ENCODE results near the gene P2RX6.

P2RX6 gene

DNA sequence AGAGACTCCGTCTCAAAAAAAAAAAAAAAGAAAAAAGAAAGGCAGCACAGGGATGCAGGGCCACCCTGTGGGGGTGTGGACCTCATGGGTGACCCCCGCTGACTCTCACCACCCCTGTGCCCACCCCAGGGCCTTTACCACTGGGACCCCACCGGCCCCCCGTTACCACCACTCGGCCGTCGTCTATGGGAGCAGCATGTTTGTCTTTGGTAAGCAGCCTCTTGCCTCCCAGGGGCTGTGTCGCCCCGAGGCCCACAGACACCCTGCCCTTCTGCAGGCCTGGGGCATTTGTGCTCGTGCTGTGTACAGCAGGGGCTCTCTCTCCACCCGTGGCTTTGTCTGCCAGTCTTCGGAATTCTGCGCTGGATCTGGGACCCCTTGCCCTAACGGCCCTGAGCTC, 27.6 kb upstream of the P2RX6 start:
- no peak for ATAC-seq
- no peak for TF ChIP-seq TCF4 (CRISPR knock-in tag; IDR thresholded peaks at IDR 0.05; ENCODE audit: borderline replicate concordance)
- TF ChIP-seq, protein P1, sequence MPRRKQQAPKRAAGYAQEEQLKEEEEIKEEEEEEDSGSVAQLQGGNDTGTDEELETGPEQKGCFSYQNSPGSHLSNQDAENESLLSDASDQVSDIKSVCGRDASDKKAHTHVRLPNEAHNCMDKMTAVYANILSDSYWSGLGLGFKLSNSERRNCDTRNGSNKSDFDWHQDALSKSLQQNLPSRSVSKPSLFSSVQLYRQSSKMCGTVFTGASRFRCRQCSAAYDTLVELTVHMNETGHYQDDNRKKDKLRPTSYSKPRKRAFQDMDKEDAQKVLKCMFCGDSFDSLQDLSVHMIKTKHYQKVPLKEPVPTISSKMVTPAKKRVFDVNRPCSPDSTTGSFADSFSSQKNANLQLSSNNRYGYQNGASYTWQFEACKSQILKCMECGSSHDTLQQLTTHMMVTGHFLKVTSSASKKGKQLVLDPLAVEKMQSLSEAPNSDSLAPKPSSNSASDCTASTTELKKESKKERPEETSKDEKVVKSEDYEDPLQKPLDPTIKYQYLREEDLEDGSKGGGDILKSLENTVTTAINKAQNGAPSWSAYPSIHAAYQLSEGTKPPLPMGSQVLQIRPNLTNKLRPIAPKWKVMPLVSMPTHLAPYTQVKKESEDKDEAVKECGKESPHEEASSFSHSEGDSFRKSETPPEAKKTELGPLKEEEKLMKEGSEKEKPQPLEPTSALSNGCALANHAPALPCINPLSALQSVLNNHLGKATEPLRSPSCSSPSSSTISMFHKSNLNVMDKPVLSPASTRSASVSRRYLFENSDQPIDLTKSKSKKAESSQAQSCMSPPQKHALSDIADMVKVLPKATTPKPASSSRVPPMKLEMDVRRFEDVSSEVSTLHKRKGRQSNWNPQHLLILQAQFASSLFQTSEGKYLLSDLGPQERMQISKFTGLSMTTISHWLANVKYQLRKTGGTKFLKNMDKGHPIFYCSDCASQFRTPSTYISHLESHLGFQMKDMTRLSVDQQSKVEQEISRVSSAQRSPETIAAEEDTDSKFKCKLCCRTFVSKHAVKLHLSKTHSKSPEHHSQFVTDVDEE (CRISPR knock-in tag; IDR thresholded peaks at IDR 0.05) = no peak
- TF ChIP-seq ZFP30 (CRISPR knock-in tag; IDR thresholded peaks at IDR 0.05) = no peak
- TF ChIP-seq PATZ1 (CRISPR knock-in tag; IDR thresholded peaks at IDR 0.05; ENCODE audit: borderline replicate concordance) = no peak
- no peak for TF ChIP-seq ZNF565 (CRISPR knock-in tag; conservative IDR thresholded peaks at IDR 0.05; ENCODE audit: low read depth)
- TF ChIP-seq ESRRG (CRISPR knock-in tag; IDR thresholded peaks at IDR 0.05) = no peak
- no peak for TF ChIP-seq ZFP3 (CRISPR knock-in tag; IDR thresholded peaks at IDR 0.05)
- no peak for TF ChIP-seq ZNF8 (CRISPR knock-in tag; IDR thresholded peaks at IDR 0.05)
- no peak for TF ChIP-seq ZNF70 (CRISPR knock-in tag; IDR thresholded peaks at IDR 0.05)
- TF ChIP-seq, protein P2, sequence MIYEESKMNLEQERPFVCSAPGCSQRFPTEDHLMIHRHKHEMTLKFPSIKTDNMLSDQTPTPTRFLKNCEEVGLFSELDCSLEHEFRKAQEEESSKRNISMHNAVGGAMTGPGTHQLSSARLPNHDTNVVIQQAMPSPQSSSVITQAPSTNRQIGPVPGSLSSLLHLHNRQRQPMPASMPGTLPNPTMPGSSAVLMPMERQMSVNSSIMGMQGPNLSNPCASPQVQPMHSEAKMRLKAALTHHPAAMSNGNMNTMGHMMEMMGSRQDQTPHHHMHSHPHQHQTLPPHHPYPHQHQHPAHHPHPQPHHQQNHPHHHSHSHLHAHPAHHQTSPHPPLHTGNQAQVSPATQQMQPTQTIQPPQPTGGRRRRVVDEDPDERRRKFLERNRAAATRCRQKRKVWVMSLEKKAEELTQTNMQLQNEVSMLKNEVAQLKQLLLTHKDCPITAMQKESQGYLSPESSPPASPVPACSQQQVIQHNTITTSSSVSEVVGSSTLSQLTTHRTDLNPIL (CRISPR knock-in tag; IDR thresholded peaks at IDR 0.05; ENCODE audit: low read depth) = no peak
- no peak for TF ChIP-seq PPARA (CRISPR knock-in tag; IDR thresholded peaks at IDR 0.05; ENCODE audit: borderline replicate concordance)
- TF ChIP-seq OSR1 (CRISPR knock-in tag; IDR thresholded peaks at IDR 0.05) = no peak
- TF ChIP-seq ARNTL (CRISPR knock-in tag; IDR thresholded peaks at IDR 0.05; ENCODE audit: borderline replicate concordance, low read depth) = no peak
- no peak for TF ChIP-seq BACH2 (CRISPR knock-in tag; IDR thresholded peaks at IDR 0.05; ENCODE audit: borderline replicate concordance)
- TF ChIP-seq ZC3H10 (CRISPR knock-in tag; IDR thresholded peaks at IDR 0.05) = no peak
- TF ChIP-seq, protein P3, sequence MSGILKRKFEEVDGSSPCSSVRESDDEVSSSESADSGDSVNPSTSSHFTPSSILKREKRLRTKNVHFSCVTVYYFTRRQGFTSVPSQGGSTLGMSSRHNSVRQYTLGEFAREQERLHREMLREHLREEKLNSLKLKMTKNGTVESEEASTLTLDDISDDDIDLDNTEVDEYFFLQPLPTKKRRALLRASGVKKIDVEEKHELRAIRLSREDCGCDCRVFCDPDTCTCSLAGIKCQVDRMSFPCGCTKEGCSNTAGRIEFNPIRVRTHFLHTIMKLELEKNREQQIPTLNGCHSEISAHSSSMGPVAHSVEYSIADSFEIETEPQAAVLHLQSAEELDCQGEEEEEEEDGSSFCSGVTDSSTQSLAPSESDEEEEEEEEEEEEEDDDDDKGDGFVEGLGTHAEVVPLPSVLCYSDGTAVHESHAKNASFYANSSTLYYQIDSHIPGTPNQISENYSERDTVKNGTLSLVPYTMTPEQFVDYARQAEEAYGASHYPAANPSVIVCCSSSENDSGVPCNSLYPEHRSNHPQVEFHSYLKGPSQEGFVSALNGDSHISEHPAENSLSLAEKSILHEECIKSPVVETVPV (CRISPR knock-in tag; IDR thresholded peaks at IDR 0.05) = no peak
- TF ChIP-seq SNAI2 (CRISPR knock-in tag; IDR thresholded peaks at IDR 0.05) = no peak
- TF ChIP-seq CSDC2 (CRISPR knock-in tag; IDR thresholded peaks at IDR 0.05) = no peak

DNA sequence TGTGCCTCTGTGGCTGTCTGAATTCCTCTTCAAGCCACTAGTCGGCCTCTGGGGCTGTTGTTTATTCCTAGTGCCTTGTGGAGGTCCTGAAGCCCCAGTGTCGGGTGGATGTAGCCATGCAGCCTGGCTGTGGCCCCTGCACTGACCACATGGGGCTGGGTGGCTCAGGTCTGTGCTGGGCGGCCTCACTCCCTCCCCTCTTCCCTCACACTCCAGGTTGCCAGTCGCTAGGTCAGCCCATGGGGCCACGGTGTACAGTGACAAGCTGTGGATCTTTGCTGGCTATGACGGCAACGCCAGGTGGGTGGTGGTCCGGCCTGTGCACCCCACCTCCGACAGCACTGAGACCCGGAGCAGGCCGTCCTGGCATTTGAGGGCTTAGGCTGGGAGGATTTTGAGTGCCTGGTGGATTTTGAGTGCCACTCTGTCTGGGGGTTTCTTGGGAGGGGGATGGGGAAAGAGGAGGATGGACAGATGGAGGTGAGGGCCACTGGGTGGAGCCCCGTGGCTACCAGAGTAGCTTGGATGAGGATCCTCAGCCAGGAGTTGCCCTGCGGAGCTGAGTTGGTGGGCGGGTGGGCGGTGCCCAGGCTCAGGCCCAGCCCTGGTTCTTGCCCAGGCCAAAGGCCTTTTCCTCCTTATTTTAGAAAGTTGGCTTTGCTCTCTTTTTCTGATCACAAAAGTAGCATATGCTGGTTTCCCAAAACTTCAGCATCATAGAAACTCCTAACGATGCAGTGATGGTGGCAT, 26.2 kb upstream of the P2RX6 start:
- ATAC-seq = no peak
- TF ChIP-seq, protein P1 (CRISPR knock-in tag; IDR thresholded peaks at IDR 0.05) = no peak
- TF ChIP-seq GLIS3 (CRISPR knock-in tag; IDR thresholded peaks at IDR 0.05) = no peak
- TF ChIP-seq ZNF8 (CRISPR knock-in tag; IDR thresholded peaks at IDR 0.05) = no peak
- no peak for TF ChIP-seq ZFP3 (CRISPR knock-in tag; IDR thresholded peaks at IDR 0.05)
- TF ChIP-seq RARB (CRISPR knock-in tag; IDR thresholded peaks at IDR 0.05) = no peak
- TF ChIP-seq BACH2 (CRISPR knock-in tag; IDR thresholded peaks at IDR 0.05; ENCODE audit: borderline replicate concordance) = no peak
- no peak for TF ChIP-seq SNAI2 (CRISPR knock-in tag; IDR thresholded peaks at IDR 0.05)
- TF ChIP-seq CSDC2 (CRISPR knock-in tag; IDR thresholded peaks at IDR 0.05) = no peak
- TF ChIP-seq ZC3H10 (CRISPR knock-in tag; IDR thresholded peaks at IDR 0.05) = no peak
- TF ChIP-seq TCF4 (CRISPR knock-in tag; IDR thresholded peaks at IDR 0.05; ENCODE audit: borderline replicate concordance) = no peak
- no peak for TF ChIP-seq ZNF70 (CRISPR knock-in tag; IDR thresholded peaks at IDR 0.05)
- TF ChIP-seq ISL1 (CRISPR knock-in tag; IDR thresholded peaks at IDR 0.05) = no peak
- TF ChIP-seq, protein P2 (CRISPR knock-in tag; IDR thresholded peaks at IDR 0.05; ENCODE audit: low read depth) = no peak

All from SK-N-SH treated with all-trans-retinoic acid at 6 μM for 48 hours (cell line).